ENCODE measurements around the gene P2RY1. TPM values are rescaled to one million over a fixed set of nuclear protein-coding genes. Genes with fewer than 3 reads are reported as not detected.

P2RY1 gene, protein sequence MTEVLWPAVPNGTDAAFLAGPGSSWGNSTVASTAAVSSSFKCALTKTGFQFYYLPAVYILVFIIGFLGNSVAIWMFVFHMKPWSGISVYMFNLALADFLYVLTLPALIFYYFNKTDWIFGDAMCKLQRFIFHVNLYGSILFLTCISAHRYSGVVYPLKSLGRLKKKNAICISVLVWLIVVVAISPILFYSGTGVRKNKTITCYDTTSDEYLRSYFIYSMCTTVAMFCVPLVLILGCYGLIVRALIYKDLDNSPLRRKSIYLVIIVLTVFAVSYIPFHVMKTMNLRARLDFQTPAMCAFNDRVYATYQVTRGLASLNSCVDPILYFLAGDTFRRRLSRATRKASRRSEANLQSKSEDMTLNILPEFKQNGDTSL
- 1 to 10 TPM; 7.0 to 8.9 TPM for polyA plus RNA-seq

- H3K4me1 ChIP-seq (ENCODE audit: control insufficient read depth in 2 of 2, insufficient read depth in 2 of 2, low read length in 1 of 2) = peaks cover 0 to 2% of the 10 kb centered on the region in 2 donors
- H3K4me3 ChIP-seq (ENCODE audit: low read depth in 1 of 2, low read length in 2 of 2) = peak within 1 kb of the TSS; percentile 73 to 78
- no peaks in the 10 kb centered on the region for H3K36me3 ChIP-seq (ENCODE audit: control insufficient read depth in 2 of 2, insufficient read depth in 2 of 2, low read length in 1 of 2)
- no peaks in the 10 kb centered on the region for H3K27me3 ChIP-seq (ENCODE audit: control insufficient read depth in 1 of 2, insufficient read depth in 2 of 2, low read length in 2 of 2)
- H3K9me3 ChIP-seq (ENCODE audit: control insufficient read depth in 2 of 2, insufficient read depth in 1 of 2, low read depth in 1 of 2, low read length in 1 of 2) = no peaks in the 10 kb centered on the region
- 1% methylated on average over 81 of the region's 81 CpGs for WGBS, 2 donors
- peak within 1 kb of the TSS; percentile 90 to 93 for H3K27ac ChIP-seq (ENCODE audit: low read depth in 2 of 2, low read length in 1 of 2)
Observed at GRCh38 chr3:152834776-152835600, at the start of gene P2RY1. P2RY1 (plus strand) TSS chr3:152835131; CDS start chr3:152835783, 652 bp downstream.

DNA sequence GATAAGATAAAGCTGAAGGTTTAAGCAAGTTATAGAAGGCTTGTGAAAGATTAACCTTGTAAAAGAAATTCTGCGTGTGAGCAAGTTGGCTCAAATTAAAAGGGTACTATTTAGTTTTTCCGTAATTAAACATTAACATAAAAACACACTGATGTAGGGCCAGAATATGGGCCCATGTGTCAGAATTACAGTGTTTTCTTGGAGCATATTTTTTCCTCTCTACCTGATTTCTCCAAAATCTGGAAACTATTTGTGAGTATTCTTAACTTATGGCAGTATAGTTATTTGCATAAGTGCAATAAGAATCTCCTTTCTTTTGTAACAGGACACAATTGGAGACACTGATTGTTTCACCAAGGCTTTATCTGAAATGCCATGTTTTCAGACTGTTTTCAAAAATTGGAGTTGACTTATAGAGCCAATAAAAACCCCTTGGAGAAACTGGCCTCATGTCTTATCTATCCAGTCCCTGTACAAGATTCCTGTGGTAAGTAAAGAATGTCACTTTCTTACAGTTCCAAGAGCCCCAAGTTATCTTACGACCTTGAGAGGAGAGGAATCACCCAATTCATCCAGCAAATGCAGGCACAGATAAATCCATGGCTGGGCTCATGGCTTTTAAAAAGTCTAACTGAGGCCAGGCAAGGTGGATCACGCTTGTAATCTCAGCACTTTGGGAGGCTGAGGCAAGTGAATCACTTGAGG lies 47.8 kb upstream of the P2RY1 start:
- 63 to 67% methylated on average over 4 of the region's 4 CpGs for WGBS, 2 donors
- H3K36me3 ChIP-seq (ENCODE audit: control insufficient read depth in 2 of 2, insufficient read depth in 2 of 2, low read length in 1 of 2) = no peaks in the 10 kb centered on the region

DNA sequence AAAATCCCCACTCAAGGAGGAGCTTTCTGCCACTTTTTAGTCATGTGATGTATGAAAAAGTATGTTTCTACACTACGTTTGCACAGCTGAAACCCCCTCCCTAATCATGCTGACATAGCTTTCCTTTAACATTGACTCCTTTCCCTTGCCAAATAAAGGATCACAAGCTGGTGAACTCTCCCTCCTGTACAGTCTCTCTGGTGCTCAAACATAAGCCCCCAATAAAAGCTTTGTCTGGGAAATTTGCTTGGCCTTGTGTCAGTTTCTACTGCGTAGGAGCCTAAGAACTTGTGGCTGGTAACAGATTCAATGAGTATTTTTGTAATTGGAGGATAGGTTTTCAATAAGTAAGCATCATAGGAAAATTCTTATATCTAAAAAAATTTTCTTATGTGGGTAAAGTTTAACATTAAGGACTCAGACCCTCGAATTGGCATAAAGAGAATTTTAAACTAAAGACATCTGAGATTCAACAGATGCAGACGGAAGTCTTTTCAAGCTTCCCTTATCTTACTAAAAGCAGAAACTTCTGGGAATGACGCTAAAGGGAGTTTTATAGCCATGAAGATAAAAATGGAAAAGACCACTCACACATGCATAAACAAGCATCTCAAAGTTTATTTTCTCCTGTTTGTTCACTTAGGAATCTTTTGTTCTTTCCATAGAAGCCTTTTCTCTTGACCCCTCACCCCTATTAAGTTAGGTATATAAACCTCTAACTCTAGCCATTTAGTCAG lies 44.1 kb upstream of the P2RY1 start:
- no peaks in the 10 kb centered on the region for H3K36me3 ChIP-seq (ENCODE audit: control insufficient read depth in 2 of 2, insufficient read depth in 2 of 2, low read length in 1 of 2)
- H3K9me3 ChIP-seq (ENCODE audit: control insufficient read depth in 2 of 2, insufficient read depth in 1 of 2, low read depth in 1 of 2, low read length in 1 of 2) = no peaks in the 10 kb centered on the region
- H3K27me3 ChIP-seq (ENCODE audit: control insufficient read depth in 1 of 2, insufficient read depth in 2 of 2, low read length in 2 of 2) = no peaks in the 10 kb centered on the region
- WGBS, 2 donors = 65 to 82% methylated on average over 5 of the region's 5 CpGs
- H3K4me3 ChIP-seq (ENCODE audit: low read depth in 1 of 2, low read length in 2 of 2) = no peak overlapping the region
- no peaks in the 10 kb centered on the region for H3K4me1 ChIP-seq (ENCODE audit: control insufficient read depth in 2 of 2, insufficient read depth in 2 of 2, low read length in 1 of 2)
- H3K27ac ChIP-seq (ENCODE audit: low read depth in 2 of 2, low read length in 1 of 2) = no peak overlapping the region

More for the DNA sequence above, 47.8 kb upstream of the P2RY1 start:
- no peaks in the 10 kb centered on the region for H3K27me3 ChIP-seq (ENCODE audit: control insufficient read depth in 1 of 2, insufficient read depth in 2 of 2, low read length in 2 of 2)
- no peak overlapping the region for H3K4me3 ChIP-seq (ENCODE audit: low read depth in 1 of 2, low read length in 2 of 2)
- H3K4me1 ChIP-seq (ENCODE audit: control insufficient read depth in 2 of 2, insufficient read depth in 2 of 2, low read length in 1 of 2) = no peaks in the 10 kb centered on the region
- no peaks in the 10 kb centered on the region for H3K9me3 ChIP-seq (ENCODE audit: control insufficient read depth in 2 of 2, insufficient read depth in 1 of 2, low read depth in 1 of 2, low read length in 1 of 2)
- H3K27ac ChIP-seq (ENCODE audit: low read depth in 2 of 2, low read length in 1 of 2) = no peak overlapping the region

DNA sequence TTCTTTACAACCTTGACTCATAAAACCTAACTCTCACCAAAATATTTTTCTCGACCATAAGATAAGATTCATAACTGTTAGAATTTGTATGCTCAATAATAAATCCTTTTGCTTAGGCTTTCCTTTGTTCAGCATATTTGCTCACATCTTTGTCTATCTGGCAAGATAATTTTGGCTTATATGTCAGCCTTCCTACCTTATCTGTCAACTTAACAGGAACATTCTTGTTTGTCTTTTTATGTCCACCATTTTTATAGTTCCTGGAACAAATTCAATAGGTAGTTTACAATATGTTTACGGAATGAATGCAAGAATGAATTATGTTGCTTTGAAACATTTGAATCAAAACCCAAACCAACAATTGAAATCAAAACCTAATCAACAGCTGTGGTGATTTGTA lies 41.0 kb upstream of the P2RY1 start:
- no peaks in the 10 kb centered on the region for H3K36me3 ChIP-seq (ENCODE audit: control insufficient read depth in 2 of 2, insufficient read depth in 2 of 2, low read length in 1 of 2)
- 70 to 74% methylated on average over 2 of the region's 2 CpGs for WGBS, 2 donors

DNA sequence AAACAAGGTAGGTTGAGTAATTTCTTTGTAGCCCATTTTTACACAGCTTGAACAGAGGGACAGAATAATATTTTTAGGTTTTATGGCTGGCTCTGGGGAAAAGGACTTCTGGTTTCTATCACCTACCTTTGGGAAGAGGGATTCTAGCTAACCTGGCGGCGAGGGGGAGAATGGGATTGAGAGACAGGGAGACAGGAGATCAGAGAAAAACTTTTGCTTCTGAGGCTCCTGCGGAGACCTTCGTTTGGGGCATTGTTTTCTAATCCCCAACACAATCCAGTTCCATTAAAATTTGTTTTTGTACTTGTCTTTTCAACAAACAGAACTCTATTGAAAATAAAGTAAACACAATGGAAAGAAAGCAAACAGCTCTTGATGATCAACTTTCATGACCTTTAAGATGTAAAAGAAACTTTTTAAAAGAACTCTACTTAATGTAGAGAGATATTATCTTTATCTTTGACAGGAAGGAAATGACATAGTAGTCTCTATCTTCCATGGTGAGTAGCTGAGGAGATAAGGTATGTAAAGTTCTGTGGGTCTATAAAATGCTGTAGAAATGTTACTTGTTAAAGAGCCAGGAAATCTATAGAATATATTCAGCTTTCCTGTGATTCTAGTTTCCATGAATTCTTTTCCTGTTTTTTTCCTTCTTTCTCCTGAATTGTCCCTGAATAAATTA lies 37.0 kb upstream of the P2RY1 start:
- WGBS, 2 donors = 70 to 83% methylated on average over 4 of the region's 4 CpGs
- H3K27ac ChIP-seq (ENCODE audit: low read depth in 2 of 2, low read length in 1 of 2) = no peak overlapping the region

More for the DNA sequence above, 41.0 kb upstream of the P2RY1 start:
- Histone ChIP-seq H3K4me1 (ENCODE audit: control insufficient read depth in 2 of 2, insufficient read depth in 2 of 2, low read length in 1 of 2) (no peaks in the 10 kb centered on the region), H3K27me3 (ENCODE audit: control insufficient read depth in 1 of 2, insufficient read depth in 2 of 2, low read length in 2 of 2) (no peaks in the 10 kb centered on the region), H3K4me3 (ENCODE audit: low read depth in 1 of 2, low read length in 2 of 2) (no peak overlapping the region), H3K9me3 (ENCODE audit: control insufficient read depth in 2 of 2, insufficient read depth in 1 of 2, low read depth in 1 of 2, low read length in 1 of 2) (no peaks in the 10 kb centered on the region), H3K27ac (ENCODE audit: low read depth in 2 of 2, low read length in 1 of 2) (no peak overlapping the region)

GRCh38 chr3:152811974-152812760 lies 22.8 kb upstream of the P2RY1 start:
- no peaks in the 10 kb centered on the region for H3K27me3 ChIP-seq (ENCODE audit: control insufficient read depth in 1 of 2, insufficient read depth in 2 of 2, low read length in 2 of 2)
- 41 to 75% methylated on average over 1 of the region's 1 CpG for WGBS, 2 donors
- H3K4me1 ChIP-seq (ENCODE audit: control insufficient read depth in 2 of 2, insufficient read depth in 2 of 2, low read length in 1 of 2) = no peaks in the 10 kb centered on the region
- no peaks in the 10 kb centered on the region for H3K36me3 ChIP-seq (ENCODE audit: control insufficient read depth in 2 of 2, insufficient read depth in 2 of 2, low read length in 1 of 2)
- no peak overlapping the region for H3K27ac ChIP-seq (ENCODE audit: low read depth in 2 of 2, low read length in 1 of 2)
- no peak overlapping the region for H3K4me3 ChIP-seq (ENCODE audit: low read depth in 1 of 2, low read length in 2 of 2)
- no peaks in the 10 kb centered on the region for H3K9me3 ChIP-seq (ENCODE audit: control insufficient read depth in 2 of 2, insufficient read depth in 1 of 2, low read depth in 1 of 2, low read length in 1 of 2)

More for the DNA sequence above, 37.0 kb upstream of the P2RY1 start:
- no peaks in the 10 kb centered on the region for H3K4me1 ChIP-seq (ENCODE audit: control insufficient read depth in 2 of 2, insufficient read depth in 2 of 2, low read length in 1 of 2)
- no peak overlapping the region for H3K4me3 ChIP-seq (ENCODE audit: low read depth in 1 of 2, low read length in 2 of 2)
- no peaks in the 10 kb centered on the region for H3K27me3 ChIP-seq (ENCODE audit: control insufficient read depth in 1 of 2, insufficient read depth in 2 of 2, low read length in 2 of 2)
- no peaks in the 10 kb centered on the region for H3K9me3 ChIP-seq (ENCODE audit: control insufficient read depth in 2 of 2, insufficient read depth in 1 of 2, low read depth in 1 of 2, low read length in 1 of 2)
- no peaks in the 10 kb centered on the region for H3K36me3 ChIP-seq (ENCODE audit: control insufficient read depth in 2 of 2, insufficient read depth in 2 of 2, low read length in 1 of 2)

DNA sequence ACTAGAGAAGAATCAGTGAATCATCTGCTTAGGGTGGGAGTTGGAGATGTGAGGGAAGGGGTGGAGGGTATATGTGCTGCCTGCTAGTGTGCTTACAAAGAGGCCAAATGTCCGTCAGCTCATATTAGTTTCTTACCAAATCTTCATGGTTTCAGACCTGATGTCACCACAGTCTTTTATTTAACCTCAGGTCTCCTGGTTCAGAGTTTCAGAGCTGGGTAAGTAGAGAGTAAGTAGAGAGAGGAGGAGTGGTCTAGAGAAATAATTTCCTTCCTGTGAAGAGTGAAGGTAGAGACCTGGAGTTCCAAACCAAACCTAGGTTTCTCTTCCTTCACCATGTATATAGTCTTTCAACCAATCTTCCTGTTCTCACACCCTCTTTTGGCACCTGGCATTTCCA lies 17.5 kb upstream of the P2RY1 start:
- Histone ChIP-seq H3K4me1 (ENCODE audit: control insufficient read depth in 2 of 2, insufficient read depth in 2 of 2, low read length in 1 of 2) (no peaks in the 10 kb centered on the region), H3K27me3 (ENCODE audit: control insufficient read depth in 1 of 2, insufficient read depth in 2 of 2, low read length in 2 of 2) (no peaks in the 10 kb centered on the region), H3K36me3 (ENCODE audit: control insufficient read depth in 2 of 2, insufficient read depth in 2 of 2, low read length in 1 of 2) (no peaks in the 10 kb centered on the region), H3K27ac (ENCODE audit: low read depth in 2 of 2, low read length in 1 of 2) (no peak overlapping the region), H3K9me3 (ENCODE audit: control insufficient read depth in 2 of 2, insufficient read depth in 1 of 2, low read depth in 1 of 2, low read length in 1 of 2) (no peaks in the 10 kb centered on the region), H3K4me3 (ENCODE audit: low read depth in 1 of 2, low read length in 2 of 2) (no peak overlapping the region)
- WGBS, 2 donors = 75 to 82% methylated on average over 1 of the region's 1 CpG

DNA sequence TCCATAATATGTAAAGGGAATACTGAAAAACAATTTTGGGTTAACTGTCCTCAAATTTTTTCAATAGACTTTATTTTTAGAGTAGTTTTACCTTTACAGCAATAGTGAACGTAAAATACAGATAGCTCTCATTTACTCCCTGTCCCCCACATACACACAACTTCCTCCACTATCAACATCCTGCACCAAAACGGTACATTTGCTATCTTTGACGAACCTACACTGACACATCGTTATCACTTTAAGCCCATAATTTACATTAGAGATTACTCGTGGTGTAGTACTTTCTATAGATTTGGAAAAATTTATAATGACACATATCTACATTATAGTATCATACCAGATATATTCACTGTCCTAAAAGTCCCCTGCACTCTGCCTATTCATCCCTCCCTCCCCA lies 16.9 kb upstream of the P2RY1 start:
- Histone ChIP-seq H3K4me3 (ENCODE audit: low read depth in 1 of 2, low read length in 2 of 2) (no peak overlapping the region), H3K27ac (ENCODE audit: low read depth in 2 of 2, low read length in 1 of 2) (no peak overlapping the region), H3K27me3 (ENCODE audit: control insufficient read depth in 1 of 2, insufficient read depth in 2 of 2, low read length in 2 of 2) (no peaks in the 10 kb centered on the region), H3K4me1 (ENCODE audit: control insufficient read depth in 2 of 2, insufficient read depth in 2 of 2, low read length in 1 of 2) (no peaks in the 10 kb centered on the region), H3K9me3 (ENCODE audit: control insufficient read depth in 2 of 2, insufficient read depth in 1 of 2, low read depth in 1 of 2, low read length in 1 of 2) (no peaks in the 10 kb centered on the region), H3K36me3 (ENCODE audit: control insufficient read depth in 2 of 2, insufficient read depth in 2 of 2, low read length in 1 of 2) (no peaks in the 10 kb centered on the region)
- 66 to 78% methylated on average over 5 of the region's 5 CpGs for WGBS, 2 donors
